HepG2 (cell line): ENCODE results near the gene TPM3. TPM values are rescaled to one million over a fixed set of nuclear protein-coding genes. Genes with fewer than 3 reads are reported as not detected.

Experiments used
- DPF2 ChIP-seq: sonication (generic); formaldehyde crosslinking; IDR thresholded peaks from 2 replicates; pipeline ENCODE4 v1.4.0; 2020; ENCODE audit warnings: mild to moderate bottlenecking, low read depth, missing genetic modification reagents, borderline replicate concordance
- FOSL2 ChIP-seq: sonication (generic); formaldehyde crosslinking; IDR thresholded peaks from 2 replicates; pipeline ENCODE4 v1.4.0; 2020; ENCODE audit warnings: missing genetic modification reagents
- HCFC1 ChIP-seq: fragments of 150-350 bp; IDR thresholded peaks from 2 replicates; pipeline ENCODE4 v1.6.1; 2014; ENCODE audit warnings: low read depth, low read length
- KDM5A ChIP-seq: fragments of 200-600 bp; sonication (generic); IDR thresholded peaks from 2 replicates; pipeline ENCODE4 v1.7.0; 2018; ENCODE audit warnings: antibody characterized with exemption, mild to moderate bottlenecking, low read length, borderline replicate concordance
- MEIS2 ChIP-seq: sonication (generic); formaldehyde crosslinking; IDR thresholded peaks from 2 replicates; pipeline ENCODE4 v1.9.0; 2021; ENCODE audit warnings: mild to moderate bottlenecking, missing genetic modification reagents
- MYC ChIP-seq: sonication (generic); formaldehyde crosslinking; IDR thresholded peaks from 2 replicates; pipeline ENCODE4 v1.9.0; 2021; ENCODE audit warnings: missing genetic modification reagents, borderline replicate concordance
- NFIB ChIP-seq: sonication (generic); formaldehyde crosslinking; IDR thresholded peaks from 2 replicates; pipeline ENCODE4 v1.9.0; 2021; ENCODE audit warnings: missing genetic modification reagents, mild to moderate bottlenecking, borderline replicate concordance
- NFIC ChIP-seq: IDR thresholded peaks from 2 replicates; pipeline ENCODE4 v1.6.1; 2012; ENCODE audit warnings: mild to moderate bottlenecking, low read length, inconsistent platforms
- RBAK ChIP-seq: sonication (generic); formaldehyde crosslinking; IDR thresholded peaks from 2 replicates; pipeline ENCODE4 v1.5.1; 2020; ENCODE audit warnings: mild to moderate bottlenecking, missing genetic modification reagents
- SAFB2 ChIP-seq: sonication (generic); formaldehyde crosslinking; IDR thresholded peaks from 2 replicates; pipeline ENCODE4 v1.5.1; 2020; ENCODE audit warnings: missing genetic modification reagents, low read depth, mild to moderate bottlenecking, borderline replicate concordance
- SALL2 ChIP-seq: sonication (generic); formaldehyde crosslinking; IDR thresholded peaks from 2 replicates; pipeline ENCODE4 v1.8.1; 2023; ENCODE audit warnings: mild to moderate bottlenecking, missing genetic modification reagents, inconsistent platforms
- SNAI1 ChIP-seq: sonication (generic); formaldehyde crosslinking; IDR thresholded peaks from 2 replicates; pipeline ENCODE4 v1.5.0; 2020; ENCODE audit warnings: mild to moderate bottlenecking, missing genetic modification reagents, borderline replicate concordance
- TBX2 ChIP-seq: sonication (generic); formaldehyde crosslinking; IDR thresholded peaks from 2 replicates; pipeline ENCODE4 v1.5.0; 2020; ENCODE audit warnings: missing genetic modification reagents, mild to moderate bottlenecking, borderline replicate concordance
- ZMYM2 ChIP-seq: sonication (generic); formaldehyde crosslinking; IDR thresholded peaks from 2 replicates; pipeline ENCODE4 v1.8.0; 2022; ENCODE audit warnings: mild to moderate bottlenecking, missing genetic modification reagents
- ZNF274 ChIP-seq: sonication (generic); formaldehyde crosslinking; IDR thresholded peaks from 2 replicates; pipeline ENCODE4 v1.5.1; 2020; ENCODE audit warnings: mild to moderate bottlenecking, missing genetic modification reagents
- ZNF296 ChIP-seq: sonication (generic); formaldehyde crosslinking; conservative IDR thresholded peaks from 2 replicates; pipeline ENCODE4 v1.5.0; 2020; ENCODE audit warnings: mild to moderate bottlenecking, missing genetic modification reagents
- ZNF746 ChIP-seq: sonication (generic); formaldehyde crosslinking; IDR thresholded peaks from 2 replicates; pipeline ENCODE4 v1.8.0; 2022; ENCODE audit warnings: mild to moderate bottlenecking, missing genetic modification reagents
- ZNF773 ChIP-seq: sonication (generic); formaldehyde crosslinking; IDR thresholded peaks from 2 replicates; pipeline ENCODE4 v1.4.0; 2020; ENCODE audit warnings: missing genetic modification reagents, borderline replicate concordance
- ZNF782 ChIP-seq: sonication (generic); formaldehyde crosslinking; IDR thresholded peaks from 2 replicates; pipeline ENCODE4 v1.4.0; 2020; ENCODE audit warnings: missing genetic modification reagents, mild to moderate bottlenecking, borderline replicate concordance
- ZNF891 ChIP-seq: sonication (generic); formaldehyde crosslinking; IDR thresholded peaks from 2 replicates; pipeline ENCODE4 v1.5.0; 2020; ENCODE audit warnings: mild to moderate bottlenecking, missing genetic modification reagents
- polyA plus RNA-seq, 8 experiments: library from polyadenylated mRNA; depleted of rRNA in 3 of 8; stranded (reverse) in 7 of 8; unstranded in 1 of 8; fragments of >200 nt; fragmentation: Illumina TruSeq in 4 of 8; extraction: Trizol in 4 of 8; gene quantifications; 2 replicates each; pipeline versions ENCODE4 v1.2.1 to v1.2.3, GENCODE V29; 2011 to 2016; ENCODE audit warnings: low read depth in 4 of 8, missing spikeins in 1 of 8, mixed read lengths in 1 of 8; ENCODE audit not compliant: insufficient read depth in 1 of 8
- total RNA-seq, 5 experiments: library from RNA; depleted of rRNA; stranded (reverse); fragments of >200 nt; fragmentation: Illumina TruSeq; extraction: Trizol; gene quantifications; 2 replicates each; pipeline ENCODE4 v1.2.3, GENCODE V29; 2016; ENCODE audit warnings: low read depth in 1 of 5
- TF ChIP-seq, protein P1 (sequence below): sonication (generic); formaldehyde crosslinking; IDR thresholded peaks from 2 replicates; pipeline ENCODE4 v1.8.1; 2023; ENCODE audit warnings: mild to moderate bottlenecking, missing genetic modification reagents
- TF ChIP-seq, protein P2 (sequence below): IDR thresholded peaks from 2 replicates; pipeline ENCODE4 v1.6.1; 2016
- TF ChIP-seq, protein P3 (sequence below): sonication (generic); formaldehyde crosslinking; IDR thresholded peaks from 2 replicates; pipeline ENCODE4 v1.4.0; 2020; ENCODE audit warnings: missing genetic modification reagents
- TF ChIP-seq, protein P4 (sequence below): sonication (generic); formaldehyde crosslinking; IDR thresholded peaks from 2 replicates; pipeline ENCODE4 v1.5.1; 2020; ENCODE audit warnings: mild to moderate bottlenecking, missing genetic modification reagents, moderate library complexity

Gene TPM3
- total and polyA plus RNA-seq, 2 of the 13 experiments (the other 11 are each of a cell fraction or from before 2014, with no cell fraction given), result 160 to 307 TPM

DNA sequence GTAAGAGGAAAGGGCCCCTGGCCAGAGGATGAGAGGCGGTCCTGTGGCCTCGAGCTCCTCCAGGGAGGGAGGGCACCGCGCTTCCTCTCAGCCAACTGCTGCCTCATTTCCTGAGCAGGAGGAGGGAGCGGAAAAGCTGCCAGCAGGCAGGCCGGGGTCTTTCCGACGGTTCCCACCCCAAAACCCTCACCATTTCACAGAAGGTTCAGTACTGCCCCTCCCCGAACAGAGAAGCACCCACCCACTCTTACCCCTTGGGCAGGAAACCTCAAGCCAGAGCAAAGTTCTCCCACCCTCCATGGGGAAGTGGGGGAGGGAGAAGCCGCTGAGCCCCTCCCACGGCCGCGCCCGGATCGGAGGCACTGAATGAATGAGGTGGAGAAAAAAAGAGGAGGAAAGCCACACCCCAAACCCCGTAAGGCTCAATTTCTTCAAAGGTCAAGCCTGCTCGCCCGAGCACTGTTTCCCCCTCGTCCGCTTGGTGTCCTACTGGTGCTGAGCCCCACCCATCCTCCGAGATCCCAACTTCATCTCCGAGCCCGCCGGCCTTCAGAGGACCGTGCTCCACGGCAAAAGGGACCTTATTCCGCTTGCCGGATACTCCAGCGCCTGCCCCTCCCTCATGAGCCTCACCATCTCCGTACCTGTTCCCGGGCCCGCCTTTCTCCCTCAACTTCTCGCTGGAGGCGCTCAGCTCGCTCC is 9.4 kb downstream of the TPM3 start (continued):
- TF ChIP-seq TBX2 (CRISPR knock-in tag) (no peak; the same call in 1 of the 2 replicates), ZMYM2 (CRISPR knock-in tag) (0 out of 2 replicates have a peak, but pooled peaks have one; percentile 12), ZNF891 (peak; percentile 3; the same call in 1 of the 2 replicates), ZNF274 (CRISPR knock-in tag) (no peak), NFIC (no peak), ZNF296 (CRISPR knock-in tag) (no peak), NFIB (no peak), SAFB2 (peak; percentile 15; the same call in 1 of the 2 replicates), RBAK (CRISPR knock-in tag) (peak; percentile 63; the same call in 1 of the 2 replicates), MEIS2 (CRISPR knock-in tag) (no peak), MYC (no peak; the same call in 1 of the 2 replicates), SNAI1 (CRISPR knock-in tag) (0 out of 2 replicates have a peak, but pooled peaks have one; percentile 27), DPF2 (CRISPR knock-in tag) (peak; percentile 5; the same call in 1 of the 2 replicates), FOSL2 (CRISPR knock-in tag) (no peak), ZNF782 (CRISPR knock-in tag) (no peak), SALL2 (CRISPR knock-in tag) (no peak), HCFC1 (no peak), KDM5A (peak; percentile 64; the same call in 1 of the 2 replicates), ZNF746 (CRISPR knock-in tag) (0 out of 2 replicates have a peak, but pooled peaks have one; percentile 9), ZNF773 (CRISPR knock-in tag) (no peak)
- TF ChIP-seq, protein P1, sequence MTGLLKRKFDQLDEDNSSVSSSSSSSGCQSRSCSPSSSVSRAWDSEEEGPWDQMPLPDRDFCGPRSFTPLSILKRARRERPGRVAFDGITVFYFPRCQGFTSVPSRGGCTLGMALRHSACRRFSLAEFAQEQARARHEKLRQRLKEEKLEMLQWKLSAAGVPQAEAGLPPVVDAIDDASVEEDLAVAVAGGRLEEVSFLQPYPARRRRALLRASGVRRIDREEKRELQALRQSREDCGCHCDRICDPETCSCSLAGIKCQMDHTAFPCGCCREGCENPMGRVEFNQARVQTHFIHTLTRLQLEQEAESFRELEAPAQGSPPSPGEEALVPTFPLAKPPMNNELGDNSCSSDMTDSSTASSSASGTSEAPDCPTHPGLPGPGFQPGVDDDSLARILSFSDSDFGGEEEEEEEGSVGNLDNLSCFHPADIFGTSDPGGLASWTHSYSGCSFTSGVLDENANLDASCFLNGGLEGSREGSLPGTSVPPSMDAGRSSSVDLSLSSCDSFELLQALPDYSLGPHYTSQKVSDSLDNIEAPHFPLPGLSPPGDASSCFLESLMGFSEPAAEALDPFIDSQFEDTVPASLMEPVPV (CRISPR knock-in tag), result no peak
- TF ChIP-seq, protein P2, sequence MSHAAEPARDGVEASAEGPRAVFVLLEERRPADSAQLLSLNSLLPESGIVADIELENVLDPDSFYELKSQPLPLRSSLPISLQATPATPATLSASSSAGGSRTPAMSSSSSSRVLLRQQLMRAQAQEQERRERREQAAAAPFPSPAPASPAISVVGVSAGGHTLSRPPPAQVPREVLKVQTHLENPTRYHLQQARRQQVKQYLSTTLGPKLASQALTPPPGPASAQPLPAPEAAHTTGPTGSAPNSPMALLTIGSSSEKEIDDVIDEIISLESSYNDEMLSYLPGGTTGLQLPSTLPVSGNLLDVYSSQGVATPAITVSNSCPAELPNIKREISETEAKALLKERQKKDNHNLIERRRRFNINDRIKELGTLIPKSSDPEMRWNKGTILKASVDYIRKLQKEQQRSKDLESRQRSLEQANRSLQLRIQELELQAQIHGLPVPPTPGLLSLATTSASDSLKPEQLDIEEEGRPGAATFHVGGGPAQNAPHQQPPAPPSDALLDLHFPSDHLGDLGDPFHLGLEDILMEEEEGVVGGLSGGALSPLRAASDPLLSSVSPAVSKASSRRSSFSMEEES (CRISPR knock-in tag), result no peak
- TF ChIP-seq, protein P3, sequence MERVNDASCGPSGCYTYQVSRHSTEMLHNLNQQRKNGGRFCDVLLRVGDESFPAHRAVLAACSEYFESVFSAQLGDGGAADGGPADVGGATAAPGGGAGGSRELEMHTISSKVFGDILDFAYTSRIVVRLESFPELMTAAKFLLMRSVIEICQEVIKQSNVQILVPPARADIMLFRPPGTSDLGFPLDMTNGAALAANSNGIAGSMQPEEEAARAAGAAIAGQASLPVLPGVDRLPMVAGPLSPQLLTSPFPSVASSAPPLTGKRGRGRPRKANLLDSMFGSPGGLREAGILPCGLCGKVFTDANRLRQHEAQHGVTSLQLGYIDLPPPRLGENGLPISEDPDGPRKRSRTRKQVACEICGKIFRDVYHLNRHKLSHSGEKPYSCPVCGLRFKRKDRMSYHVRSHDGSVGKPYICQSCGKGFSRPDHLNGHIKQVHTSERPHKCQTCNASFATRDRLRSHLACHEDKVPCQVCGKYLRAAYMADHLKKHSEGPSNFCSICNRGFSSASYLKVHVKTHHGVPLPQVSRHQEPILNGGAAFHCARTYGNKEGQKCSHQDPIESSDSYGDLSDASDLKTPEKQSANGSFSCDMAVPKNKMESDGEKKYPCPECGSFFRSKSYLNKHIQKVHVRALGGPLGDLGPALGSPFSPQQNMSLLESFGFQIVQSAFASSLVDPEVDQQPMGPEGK (CRISPR knock-in tag), result peak; percentile 76
- TF ChIP-seq, protein P4, sequence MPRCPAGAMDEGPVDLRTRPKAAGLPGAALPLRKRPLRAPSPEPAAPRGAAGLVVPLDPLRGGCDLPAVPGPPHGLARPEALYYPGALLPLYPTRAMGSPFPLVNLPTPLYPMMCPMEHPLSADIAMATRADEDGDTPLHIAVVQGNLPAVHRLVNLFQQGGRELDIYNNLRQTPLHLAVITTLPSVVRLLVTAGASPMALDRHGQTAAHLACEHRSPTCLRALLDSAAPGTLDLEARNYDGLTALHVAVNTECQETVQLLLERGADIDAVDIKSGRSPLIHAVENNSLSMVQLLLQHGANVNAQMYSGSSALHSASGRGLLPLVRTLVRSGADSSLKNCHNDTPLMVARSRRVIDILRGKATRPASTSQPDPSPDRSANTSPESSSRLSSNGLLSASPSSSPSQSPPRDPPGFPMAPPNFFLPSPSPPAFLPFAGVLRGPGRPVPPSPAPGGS, result 0 out of 2 replicates have a peak, but pooled peaks have one; percentile 56
